Right ventricle myocardium inferior (tissue), 1 donor: ENCODE measurements around the gene DUSP16. TPM values are rescaled to one million over a fixed set of nuclear protein-coding genes. Genes with fewer than 3 reads are reported as not detected.
"Not testable (repeated sequence)": the region's sequence is repeated elsewhere in the genome, so short reads cannot be mapped to it uniquely, and the experiment has no call there.

Experiments
- ATAC-seq: fragments of 200-7000 bp; cut with Tn5 transposase; one replicate; pipeline ENCODE4 v1.9.1; 2020; ENCODE audit warnings: mild to moderate bottlenecking, moderate library complexity
- DNase-seq: peaks from one replicate; pipeline ENCODE4 v3.0.0; 2021; ENCODE audit errors: missing footprints
- intact Hi-C: fragments of 100-400 bp; cut with DNase I; formaldehyde crosslinking; loops from one replicate; pipeline ENCODE4 v1.11.0; 2022
- total RNA-seq: library from RNA; stranded (reverse); fragmentation: NEBNext Ultra II Directional; extraction: Animal tissue kit (Norgen Biotek cat#: 25700); gene quantifications from one replicate; pipeline ENCODE4 v1.2.1, GENCODE V29; 2021
- donor health status: DM: no; HTN: yes; CAD: no; lungs with severe emphysema.

Gene DUSP16
- total RNA-seq, 1 donor from 2014 or later = 11.6 TPM

GRCh38 chr12:12483438-12483837 lies 79.2 kb downstream of the DUSP16 start:
- intact Hi-C loops = no loop called here
- no peak for ATAC-seq
- DNase-seq = no peak

DNA sequence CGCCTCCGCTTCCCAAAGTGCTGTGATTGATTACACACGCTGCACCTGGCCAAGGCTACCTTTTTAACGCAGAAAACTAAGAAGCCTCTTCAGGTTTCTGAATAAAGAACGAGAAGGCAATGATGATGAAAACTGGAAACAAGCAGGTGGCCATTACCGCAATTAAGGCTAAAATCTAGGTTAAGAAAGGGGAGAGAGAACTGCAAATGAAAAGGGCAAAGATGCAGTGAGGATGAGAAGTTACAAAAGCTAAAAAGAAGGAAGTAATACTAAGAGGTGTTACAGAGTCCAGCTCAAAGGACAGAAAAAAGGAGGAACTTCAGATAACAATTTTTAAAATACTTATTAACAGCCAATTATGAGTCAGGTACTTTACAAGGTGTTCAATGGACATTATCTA lies 79.7 kb downstream of the DUSP16 start:
- intact Hi-C loops = no loop called here
- DNase-seq = no peak
- no peak for ATAC-seq

DNA sequence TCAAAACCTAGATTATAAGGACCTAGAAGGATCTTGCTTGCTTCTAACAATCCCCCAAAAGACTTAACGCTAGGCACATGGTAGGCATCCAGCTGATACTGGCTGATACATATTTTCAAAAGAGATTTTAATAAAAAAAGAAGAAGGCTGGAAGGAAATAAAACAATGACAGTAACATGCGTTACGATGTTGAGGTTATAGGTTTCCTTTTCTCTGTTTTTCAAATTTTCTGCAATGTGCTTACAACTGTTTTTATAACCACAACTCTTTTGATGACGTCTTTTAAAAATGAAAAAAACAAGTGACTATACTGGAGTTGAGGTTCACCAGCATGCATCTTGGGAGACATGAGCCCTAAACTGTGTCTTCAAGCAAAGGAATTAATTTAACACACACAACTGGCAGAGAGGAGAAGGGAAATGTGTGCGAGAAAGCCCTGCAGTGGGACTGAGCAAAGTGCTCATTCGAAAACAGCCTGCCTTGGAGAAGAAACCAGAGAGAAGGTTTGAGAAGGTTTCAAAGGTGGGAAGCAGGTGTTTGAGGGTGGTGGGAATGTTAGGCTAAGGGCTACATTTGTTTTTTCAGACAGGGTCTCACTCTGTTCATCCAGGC lies 80.4 kb downstream of the DUSP16 start:
- ATAC-seq = no peak
- intact Hi-C loops = no loop called here

GRCh38 chr12:12481631-12482030 lies 81.0 kb downstream of the DUSP16 start:
- DNase-seq (no peak), ATAC-seq (no peak)
- intact Hi-C loops = no loop called here

More for the DNA sequence above, 80.4 kb downstream of the DUSP16 start:
- no peak for DNase-seq

DNA sequence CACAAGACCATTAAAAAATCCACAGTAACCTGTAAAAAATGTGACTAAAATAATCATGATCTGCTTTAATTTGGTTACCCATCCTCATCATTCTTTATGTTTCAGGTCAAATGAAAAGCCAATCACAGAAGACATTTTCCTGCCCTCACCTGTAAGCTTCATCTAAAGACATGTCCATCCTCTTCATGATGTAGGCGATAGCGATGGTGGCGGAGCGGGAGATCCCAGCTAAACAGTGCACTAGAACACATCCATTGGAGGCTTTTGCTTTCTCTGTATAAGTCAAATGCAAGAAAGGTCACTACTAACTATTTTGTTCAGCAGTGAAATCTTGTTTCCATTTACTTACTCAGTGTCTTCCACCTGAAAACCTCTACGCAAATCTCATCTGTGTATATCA lies 82.6 kb downstream of the DUSP16 start:
- DNase-seq (no peak), ATAC-seq (no peak)
- intact Hi-C loops = no loop called here

DNA sequence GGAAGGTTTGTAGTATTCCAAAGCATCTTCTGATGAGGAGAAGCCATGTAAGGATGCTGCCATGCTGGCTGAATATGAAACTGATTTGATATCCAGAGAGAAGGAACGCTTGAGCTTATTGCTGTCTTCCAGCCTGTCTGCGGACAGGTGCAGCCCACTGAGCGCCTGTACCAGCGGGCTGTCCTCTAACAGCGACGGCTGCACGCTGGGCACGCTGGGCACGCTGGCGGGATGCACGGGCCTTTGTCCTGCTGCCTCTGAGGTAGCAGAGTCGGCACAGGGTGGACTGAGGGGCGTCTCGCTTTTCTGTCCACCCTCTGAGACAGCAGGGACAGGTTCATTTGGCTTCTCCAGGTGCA lies 85.2 kb downstream of the DUSP16 start:
- intact Hi-C loops = no loop called here
- DNase-seq = no peak
- no peak for ATAC-seq

DNA sequence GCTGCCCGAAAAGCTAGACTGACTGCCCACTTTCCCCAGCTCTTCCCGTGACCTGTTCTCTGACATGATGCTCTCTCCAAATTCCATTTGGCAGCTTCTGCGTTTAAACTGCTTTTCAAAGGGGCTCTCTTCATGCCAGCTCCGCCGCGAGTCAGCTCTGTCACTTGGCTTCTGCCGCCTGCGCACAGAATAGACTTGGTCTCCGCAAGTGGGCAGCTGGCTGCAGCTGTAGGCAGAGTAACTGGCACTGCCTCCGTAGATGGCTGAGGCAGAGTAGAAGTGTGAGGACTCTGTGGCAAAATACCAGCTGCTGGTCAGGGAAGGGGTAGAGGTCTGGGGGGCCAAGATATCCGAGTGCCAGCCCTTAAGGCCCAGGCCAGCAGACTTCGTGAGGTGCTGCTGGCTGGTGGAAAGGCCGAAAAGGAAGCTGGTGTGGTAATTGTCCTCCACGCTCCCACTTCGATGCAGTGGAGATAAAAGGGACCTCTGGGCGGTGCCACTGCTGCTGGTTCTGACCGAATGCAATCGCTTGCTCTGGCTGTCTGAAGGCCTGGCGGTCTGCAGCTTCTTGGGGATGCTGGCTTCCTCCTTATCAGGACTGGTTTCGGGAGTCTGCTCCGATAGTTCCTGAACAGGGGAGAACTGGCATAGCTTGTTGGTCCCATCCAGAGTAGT lies 85.7 kb downstream of the DUSP16 start:
- intact Hi-C loops = no loop called here
- DNase-seq = no peak
- ATAC-seq = no peak

- intact Hi-C loops = no loop called here
- ATAC-seq = no peak
- no peak for DNase-seq
These were observed 87.5 kb downstream of the DUSP16 start for GRCh38 chr12:12474931-12475795.

GRCh38 chr12:12474471-12474928 lies 88.2 kb downstream of the DUSP16 start:
- ATAC-seq = no peak
- no peak for DNase-seq
- intact Hi-C loops = no loop called here

GRCh38 chr12:12473223-12473622 lies 89.4 kb downstream of the DUSP16 start:
- intact Hi-C loops = no loop called here
- no peak for DNase-seq
- ATAC-seq = no peak

DNA sequence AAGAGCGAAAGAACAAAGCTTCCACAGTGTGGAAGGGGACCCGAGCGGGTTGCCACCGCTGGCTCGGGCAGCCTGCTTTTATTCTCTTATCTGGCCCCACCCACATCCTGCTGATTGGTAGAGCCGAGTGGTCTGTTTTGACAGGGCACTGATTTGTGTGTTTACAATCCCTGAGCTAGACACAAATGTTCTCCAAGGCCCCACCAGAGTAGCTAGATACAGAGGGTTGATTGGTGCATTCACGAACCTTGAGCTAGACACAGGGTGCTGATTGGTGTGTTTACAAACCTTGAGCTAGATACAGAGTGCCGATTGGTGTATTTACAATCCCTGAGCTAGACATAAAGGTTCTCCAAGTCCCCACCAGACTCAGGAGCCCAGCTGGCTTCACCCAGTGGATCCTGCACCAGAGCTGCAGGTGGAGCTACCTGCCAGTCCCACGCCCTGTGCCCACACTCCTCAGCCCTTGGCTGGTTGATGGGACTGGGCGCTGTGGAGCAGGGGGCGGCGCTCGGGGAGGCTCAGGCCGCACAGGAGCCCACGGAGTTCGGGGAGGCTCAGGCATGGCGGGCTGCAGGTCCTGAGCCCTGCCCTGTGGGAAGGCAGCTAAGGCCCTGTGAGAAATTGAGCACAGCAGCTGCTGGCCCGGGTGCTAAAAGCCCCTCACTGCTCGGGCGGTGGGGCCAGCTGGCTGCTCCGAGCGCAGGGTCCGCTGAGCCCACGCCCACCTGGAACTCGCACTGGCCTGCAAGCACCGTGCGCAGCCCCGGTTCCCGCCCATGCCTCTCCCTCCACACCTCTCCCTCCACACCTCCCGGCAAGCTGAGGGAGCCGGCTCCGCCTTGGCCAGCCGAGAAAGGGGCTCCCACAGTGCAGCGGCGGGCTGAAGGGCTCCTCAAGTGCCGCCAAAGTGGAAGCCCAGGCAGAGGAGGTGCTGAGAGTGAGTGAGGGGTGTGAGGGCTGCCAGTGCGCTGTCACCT lies 90.4 kb downstream of the DUSP16 start:
- ATAC-seq, DNase-seq, intact Hi-C loops: not testable (repeated sequence)

DNA sequence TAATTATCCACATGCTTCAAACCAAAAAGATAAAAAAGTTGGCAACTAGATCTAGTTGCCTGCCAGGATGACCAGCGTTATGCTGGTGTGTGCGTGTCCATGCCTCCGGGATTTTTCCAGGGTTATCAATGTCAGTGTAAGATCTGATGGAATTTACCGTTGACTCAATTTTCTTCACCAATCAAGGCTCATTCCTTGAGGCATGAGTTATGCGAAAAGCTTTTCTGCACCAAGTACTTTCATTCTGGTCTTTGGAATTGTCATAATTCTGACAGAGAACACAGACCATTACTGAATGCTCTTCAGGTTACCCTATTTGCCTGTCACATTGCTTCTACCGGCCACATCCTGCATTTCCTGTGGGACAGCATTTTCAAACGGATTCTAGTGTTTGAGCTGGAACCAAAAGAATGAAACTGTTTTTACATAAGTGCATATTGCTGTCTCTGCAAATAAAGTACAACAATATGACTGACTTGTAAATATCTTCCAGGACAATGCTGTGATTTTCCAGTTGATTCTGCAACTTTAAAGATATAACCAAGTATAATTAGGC lies 91.8 kb downstream of the DUSP16 start:
- ATAC-seq (no peak), DNase-seq (no peak)
- intact Hi-C loops = no loop called here

- intact Hi-C loops = no loop called here
- DNase-seq = no peak
- no peak for ATAC-seq
These were observed 93.3 kb downstream of the DUSP16 start for GRCh38 chr12:12469386-12469785.

DNA sequence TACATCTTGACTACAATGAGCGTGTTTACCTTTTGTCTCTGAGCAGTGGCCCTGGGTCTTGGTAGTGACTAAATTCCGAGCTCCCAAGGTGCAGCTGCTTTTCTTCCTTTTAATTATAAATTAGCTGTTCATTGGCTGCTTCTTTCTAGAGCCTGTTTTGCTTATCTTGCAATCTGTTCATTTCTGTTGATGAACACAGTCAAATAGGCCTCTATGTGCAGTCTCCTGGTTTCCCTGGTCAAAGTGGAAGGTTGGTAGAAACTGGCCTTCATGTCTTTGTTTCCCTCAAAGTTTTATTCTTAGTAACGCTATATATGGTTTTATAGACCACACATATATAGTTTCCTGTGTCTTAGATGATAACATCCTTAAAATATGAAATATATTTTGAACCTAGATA lies 94.1 kb downstream of the DUSP16 start:
- intact Hi-C loops = no loop called here
- no peak for ATAC-seq

DNA sequence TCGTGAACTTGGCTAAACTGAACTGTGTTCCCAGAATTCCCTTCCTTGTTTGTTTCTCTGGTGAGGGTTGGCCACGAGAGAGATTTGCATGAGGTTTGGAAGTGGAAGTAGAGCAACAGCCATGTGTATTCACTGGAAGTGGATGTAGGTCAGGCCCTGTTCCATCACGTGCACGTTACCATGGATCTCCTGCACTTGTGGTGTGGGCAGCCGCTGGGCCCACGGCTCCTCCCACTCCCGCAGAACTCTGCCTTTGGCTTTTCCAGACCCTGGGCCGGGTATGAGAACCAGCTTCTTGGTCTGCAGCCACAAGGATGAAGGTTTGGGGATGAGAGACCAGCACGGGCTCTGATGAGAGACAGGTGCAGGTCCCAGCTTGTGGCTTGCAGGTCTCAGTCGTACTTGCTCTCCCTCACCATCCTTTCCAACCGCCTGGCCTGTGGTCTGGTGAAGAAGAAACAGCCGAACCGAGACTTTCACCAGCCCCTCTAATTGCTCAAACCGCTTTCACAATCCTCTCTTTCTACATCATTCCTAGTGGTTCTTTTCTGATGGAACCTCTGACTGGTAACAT lies 94.9 kb downstream of the DUSP16 start:
- no peak for ATAC-seq

More for the DNA sequence above, 94.1 kb downstream of the DUSP16 start:
- no peak for DNase-seq

GRCh38 chr12:12467264-12467663 lies 95.4 kb downstream of the DUSP16 start:
- intact Hi-C loops = no loop called here
- ATAC-seq = no peak
- no peak for DNase-seq

More for the DNA sequence above, 94.9 kb downstream of the DUSP16 start:
- intact Hi-C loops = no loop called here
- no peak for DNase-seq

DNA sequence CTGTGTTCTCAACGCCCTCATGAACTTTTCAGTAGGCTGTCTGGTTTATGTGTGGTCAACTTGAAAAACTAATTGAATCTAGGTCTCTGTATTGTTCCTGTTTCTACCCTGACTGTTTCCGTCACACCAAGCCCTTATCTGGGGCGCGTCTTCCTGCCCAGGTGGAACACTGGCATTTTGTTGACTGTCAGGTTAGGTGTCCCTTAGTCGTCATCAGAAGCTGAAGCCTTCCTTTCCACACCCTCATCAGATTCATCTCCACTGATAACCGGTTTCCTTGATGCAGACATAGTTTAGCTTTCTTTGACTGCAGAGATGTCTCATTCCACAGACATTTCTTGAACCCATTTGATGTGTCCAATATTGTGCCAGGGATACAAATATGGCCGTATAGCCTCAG lies 96.5 kb downstream of the DUSP16 start:
- DNase-seq (no peak), ATAC-seq (no peak)
- intact Hi-C loops = no loop called here

GRCh38 chr12:12465522-12465921 lies 97.1 kb downstream of the DUSP16 start:
- intact Hi-C loops = no loop called here

More at GRCh38 chr12:12465522-12465921, 97.1 kb downstream of the DUSP16 start:
- ATAC-seq (no peak), DNase-seq (no peak)
